Astrocyte (in vitro differentiated cells and primary cell): ENCODE results near the gene NETO2.

Source experiments
- EZH2 ChIP-seq: IDR thresholded peaks from 2 replicates; pipeline ENCODE4 v1.6.1; 2012; ENCODE audit warnings: mild to moderate bottlenecking, low read length, inconsistent platforms; ENCODE audit not compliant: insufficient read depth
- TF ChIP-seq, protein P1 (sequence below): IDR thresholded peaks from 2 replicates; pipeline ENCODE4 v1.5.1; 2011; ENCODE audit warnings: low read depth, mild to moderate bottlenecking, inconsistent platforms, low read length, moderate library complexity; ENCODE audit not compliant: insufficient read depth

DNA sequence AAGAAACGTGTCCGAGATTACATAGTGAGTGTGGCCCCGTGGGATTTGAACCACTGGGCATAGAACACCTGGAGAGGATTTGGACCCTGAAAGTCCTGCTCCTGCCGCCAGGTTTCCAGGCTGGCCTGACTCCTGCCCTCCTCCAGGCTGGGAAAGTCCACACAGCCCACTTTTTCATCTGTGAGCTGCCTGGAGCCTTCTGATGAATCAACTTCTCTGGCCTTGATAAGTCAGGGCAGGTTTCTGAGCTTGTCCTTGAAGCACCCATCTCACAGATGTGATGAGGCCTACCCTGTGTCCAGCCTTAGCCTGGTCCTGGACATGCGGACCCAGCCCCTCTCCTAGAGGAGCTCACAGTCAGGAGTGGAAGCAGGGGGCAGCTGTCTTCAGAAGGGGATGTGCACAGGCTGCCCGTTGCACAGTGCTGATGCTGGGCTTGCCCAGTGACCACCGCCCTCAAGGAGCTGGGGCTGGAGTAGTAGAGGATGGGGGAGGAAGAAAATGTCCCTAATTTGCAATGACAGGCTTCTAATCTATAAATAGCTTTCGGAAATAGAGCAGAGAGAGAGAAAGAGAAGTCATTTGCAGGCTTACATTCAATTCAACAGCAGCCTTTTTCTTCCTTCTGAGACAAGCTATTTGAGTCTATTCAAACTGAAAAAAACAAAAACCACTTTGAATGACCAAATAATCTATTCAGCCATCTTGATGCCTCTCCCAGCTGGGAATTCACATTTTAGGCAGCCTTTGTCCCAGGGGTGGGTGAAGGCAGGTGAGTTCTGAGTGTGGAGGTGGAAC is 96.8 kb downstream of the NETO2 start:
- TF ChIP-seq, protein P1, sequence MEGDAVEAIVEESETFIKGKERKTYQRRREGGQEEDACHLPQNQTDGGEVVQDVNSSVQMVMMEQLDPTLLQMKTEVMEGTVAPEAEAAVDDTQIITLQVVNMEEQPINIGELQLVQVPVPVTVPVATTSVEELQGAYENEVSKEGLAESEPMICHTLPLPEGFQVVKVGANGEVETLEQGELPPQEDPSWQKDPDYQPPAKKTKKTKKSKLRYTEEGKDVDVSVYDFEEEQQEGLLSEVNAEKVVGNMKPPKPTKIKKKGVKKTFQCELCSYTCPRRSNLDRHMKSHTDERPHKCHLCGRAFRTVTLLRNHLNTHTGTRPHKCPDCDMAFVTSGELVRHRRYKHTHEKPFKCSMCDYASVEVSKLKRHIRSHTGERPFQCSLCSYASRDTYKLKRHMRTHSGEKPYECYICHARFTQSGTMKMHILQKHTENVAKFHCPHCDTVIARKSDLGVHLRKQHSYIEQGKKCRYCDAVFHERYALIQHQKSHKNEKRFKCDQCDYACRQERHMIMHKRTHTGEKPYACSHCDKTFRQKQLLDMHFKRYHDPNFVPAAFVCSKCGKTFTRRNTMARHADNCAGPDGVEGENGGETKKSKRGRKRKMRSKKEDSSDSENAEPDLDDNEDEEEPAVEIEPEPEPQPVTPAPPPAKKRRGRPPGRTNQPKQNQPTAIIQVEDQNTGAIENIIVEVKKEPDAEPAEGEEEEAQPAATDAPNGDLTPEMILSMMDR: no peak
- TF ChIP-seq EZH2: no peak
